ENCODE results near the gene APBA2. TPM values are rescaled to one million over a fixed set of nuclear protein-coding genes. Genes with fewer than 3 reads are reported as not detected.

APBA2 gene
- total RNA-seq, 3 donors from 2014 or later, result 0.64 to 6.9 (median 5.0) TPM

GRCh38 chr15:28904541-28905315, 19.0 kb downstream of the APBA2 start:
- no peak for TF ChIP-seq CTCF (IDR thresholded peaks at IDR 0.05)
- TF ChIP-seq POLR2A (IDR thresholded peaks at IDR 0.05), result no peak
- TF ChIP-seq POLR2AphosphoS5 (IDR thresholded peaks at IDR 0.05), result no peak
- intact Hi-C loops (cut with DNase I; ENCODE audit: low total_unique reads), result no loop called here

GRCh38 chr15:28907338-28907960, 21.7 kb downstream of the APBA2 start:
- no peaks in the 10 kb centered on the region for H3K27me3 ChIP-seq
- peak in 1 of 2 donors; percentile 24 for DNase-seq (ENCODE audit: low spot score in 2 of 2)
- no peaks in the 10 kb centered on the region for H3K4me1 ChIP-seq
- intact Hi-C loops (cut with DNase I; ENCODE audit: low total_unique reads), result no loop called here
- H3K9me3 ChIP-seq, result no peaks in the 10 kb centered on the region
- TF ChIP-seq POLR2AphosphoS5 (IDR thresholded peaks at IDR 0.05) (no peak), POLR2A (IDR thresholded peaks at IDR 0.05) (no peak), CTCF (IDR thresholded peaks at IDR 0.05) (no peak)
- no peak overlapping the region for H3K27ac ChIP-seq
- no peak overlapping the region for H3K4me3 ChIP-seq
- H3K36me3 ChIP-seq, result no peaks in the 10 kb centered on the region

More at GRCh38 chr15:28904541-28905315, 19.0 kb downstream of the APBA2 start:
- DNase-seq (ENCODE audit: low spot score in 2 of 2), result peak in 1 of 2 donors; percentile 24
- Histone ChIP-seq H3K27me3 (no peaks in the 10 kb centered on the region), H3K9me3 (no peaks in the 10 kb centered on the region), H3K4me3 (no peak overlapping the region), H3K4me1 (no peaks in the 10 kb centered on the region), H3K27ac (no peak overlapping the region), H3K36me3 (no peaks in the 10 kb centered on the region)

DNA sequence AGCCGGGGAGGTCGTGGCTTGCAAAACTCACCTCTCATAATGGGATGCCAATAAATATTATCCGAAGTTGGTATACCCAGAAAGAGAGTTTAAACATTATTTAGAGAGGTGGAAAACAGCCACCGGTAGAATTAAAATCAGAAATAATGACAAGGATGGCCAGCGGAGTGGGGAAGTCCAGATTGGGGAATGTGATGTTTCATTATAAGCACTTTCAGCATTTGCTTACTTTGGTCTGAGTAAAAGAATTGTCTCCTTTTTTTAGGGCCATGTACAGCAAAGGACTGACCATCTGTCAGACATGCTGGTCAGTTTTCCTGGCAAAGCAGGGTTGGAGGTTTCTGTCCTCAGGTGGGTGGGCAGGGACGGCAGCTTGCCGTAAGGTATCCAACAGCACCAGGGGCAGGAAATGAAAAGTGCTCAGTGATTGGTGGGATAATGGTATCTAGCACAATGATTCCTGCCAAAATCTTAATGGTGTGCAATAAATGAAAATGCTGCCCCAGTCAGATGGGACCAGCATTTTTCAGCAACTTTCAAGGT, 24.3 kb downstream of the APBA2 start:
- H3K36me3 ChIP-seq, result no peaks in the 10 kb centered on the region
- intact Hi-C loops (cut with DNase I; ENCODE audit: low total_unique reads), result no loop called here
- TF ChIP-seq POLR2AphosphoS5 (IDR thresholded peaks at IDR 0.05) (no peak), CTCF (IDR thresholded peaks at IDR 0.05) (no peak), POLR2A (IDR thresholded peaks at IDR 0.05) (no peak)

GRCh38 chr15:28911310-28911931, 25.6 kb downstream of the APBA2 start:
- intact Hi-C loops (cut with DNase I; ENCODE audit: low total_unique reads), result no loop called here
- Histone ChIP-seq H3K36me3 (no peaks in the 10 kb centered on the region), H3K27me3 (no peaks in the 10 kb centered on the region), H3K27ac (no peak overlapping the region), H3K4me3 (no peak overlapping the region), H3K4me1 (no peaks in the 10 kb centered on the region), H3K9me3 (no peaks in the 10 kb centered on the region)
- DNase-seq (ENCODE audit: low spot score in 2 of 2), result no peak
- no peak for TF ChIP-seq CTCF (IDR thresholded peaks at IDR 0.05)

More for the DNA sequence above, 24.3 kb downstream of the APBA2 start:
- no peak for DNase-seq (ENCODE audit: low spot score in 2 of 2)
- Histone ChIP-seq H3K27ac (no peak overlapping the region), H3K4me3 (no peak overlapping the region), H3K9me3 (no peaks in the 10 kb centered on the region), H3K4me1 (no peaks in the 10 kb centered on the region), H3K27me3 (no peaks in the 10 kb centered on the region)

GRCh38 chr15:28912422-28912821, 26.6 kb downstream of the APBA2 start:
- no peaks in the 10 kb centered on the region for H3K36me3 ChIP-seq
- DNase-seq (ENCODE audit: low spot score in 2 of 2), result peak in 1 of 2 donors; percentile 15

More at GRCh38 chr15:28912422-28912821, 26.6 kb downstream of the APBA2 start:
- H3K27ac ChIP-seq, result no peak overlapping the region
- intact Hi-C loops (cut with DNase I; ENCODE audit: low total_unique reads), result no loop called here
- H3K9me3 ChIP-seq, result no peaks in the 10 kb centered on the region
- H3K4me3 ChIP-seq, result no peak overlapping the region
- no peaks in the 10 kb centered on the region for H3K27me3 ChIP-seq
- H3K4me1 ChIP-seq, result no peaks in the 10 kb centered on the region
- TF ChIP-seq POLR2A (IDR thresholded peaks at IDR 0.05) (no peak), CTCF (IDR thresholded peaks at IDR 0.05) (no peak), POLR2AphosphoS5 (IDR thresholded peaks at IDR 0.05) (no peak)
